WTC11 (cell line): ENCODE results near the gene PAEP. TPM values are rescaled to one million over a fixed set of nuclear protein-coding genes. Genes with fewer than 3 reads are reported as not detected.

Experiments used
- ATAC-seq: fragments of 200-7000 bp; cut with Tn5 transposase; 2 replicates; pipeline ENCODE4 v1.10.0; 2021; ENCODE audit warnings: mild to moderate bottlenecking, moderate library complexity
- CTCF ChIA-PET: fragments of 300-600 bp; sonication (Branson Sonifier 250); formaldehyde crosslinking; loops from one replicate; lab custom pipeline; 2021; ENCODE audit warnings: antibody characterized with exemption; lab: Charles Lee
- POLR2A ChIA-PET: fragments of 350-600 bp; sonication (Branson Sonifier 250); formaldehyde crosslinking; loops from one replicate; lab custom pipeline; 2021; ENCODE audit warnings: antibody characterized with exemption; lab: Charles Lee
- DNase-seq: peaks from one replicate; pipeline ENCODE4 v3.0.0; 2021; ENCODE audit warnings: low spot score
- H3K27ac Mint-ChIP-seq: 2 replicates; pipeline ENCODE4 v1.8.0; 2021; ENCODE audit warnings: mixed read lengths
- H3K27me3 Mint-ChIP-seq: 2 replicates; pipeline ENCODE4 v1.8.0; 2021; ENCODE audit warnings: low read depth, mild to moderate bottlenecking, moderate library complexity, mixed read lengths
- H3K36me3 Mint-ChIP-seq: 2 replicates; pipeline ENCODE4 v1.8.0; 2021; ENCODE audit warnings: mixed read lengths
- H3K4me1 Mint-ChIP-seq: 2 replicates; pipeline ENCODE4 v1.8.0; 2022; ENCODE audit warnings: mixed read lengths
- H3K4me3 Mint-ChIP-seq: 2 replicates; pipeline ENCODE4 v1.8.0; 2021; ENCODE audit warnings: mild to moderate bottlenecking, moderate library complexity, mixed read lengths
- H3K9me3 Mint-ChIP-seq: 2 replicates; pipeline ENCODE4 v1.8.0; 2021; ENCODE audit warnings: mixed read lengths
- AR ChIP-seq: fragments of 250-450 bp; sonication (Bioruptor Pico); IDR thresholded peaks from 2 replicates; pipeline ENCODE4 v1.9.0; 2021; ENCODE audit warnings: mild to moderate bottlenecking
- ARID4B ChIP-seq: sonication (generic); formaldehyde crosslinking; IDR thresholded peaks from 2 replicates; pipeline ENCODE4 v1.8.0; 2023; ENCODE audit warnings: missing genetic modification reagents, mild to moderate bottlenecking, borderline replicate concordance
- ATF3 ChIP-seq: sonication (generic); formaldehyde crosslinking; conservative IDR thresholded peaks from 2 replicates; pipeline ENCODE4 v1.8.1; 2022; ENCODE audit warnings: mild to moderate bottlenecking, missing genetic modification reagents
- CREB1 ChIP-seq: sonication (generic); formaldehyde crosslinking; IDR thresholded peaks from 2 replicates; pipeline ENCODE4 v1.8.0; 2023; ENCODE audit warnings: mild to moderate bottlenecking, missing genetic modification reagents
- E2F1 ChIP-seq: sonication (generic); formaldehyde crosslinking; IDR thresholded peaks from 2 replicates; pipeline ENCODE4 v1.8.0; 2022; ENCODE audit warnings: mild to moderate bottlenecking, missing genetic modification reagents
- EMX1 ChIP-seq: fragments of 250-450 bp; sonication (Bioruptor Pico); IDR thresholded peaks from 2 replicates; pipeline ENCODE4 v1.8.0; 2021; ENCODE audit warnings: mild to moderate bottlenecking
- FOXP4 ChIP-seq: sonication (generic); formaldehyde crosslinking; IDR thresholded peaks from 2 replicates; pipeline ENCODE4 v1.8.0; 2022; ENCODE audit warnings: mild to moderate bottlenecking, missing genetic modification reagents
- MAX ChIP-seq: sonication (generic); formaldehyde crosslinking; IDR thresholded peaks from 2 replicates; pipeline ENCODE4 v1.8.0; 2022; ENCODE audit warnings: mild to moderate bottlenecking, missing genetic modification reagents
- MXD4 ChIP-seq: fragments of 250-450 bp; sonication (Bioruptor Pico); IDR thresholded peaks from 2 replicates; pipeline ENCODE4 v1.8.0; 2021; ENCODE audit warnings: mild to moderate bottlenecking, moderate library complexity, borderline replicate concordance
- MYBL2 ChIP-seq: sonication (generic); formaldehyde crosslinking; IDR thresholded peaks from 2 replicates; pipeline ENCODE4 v1.8.1; 2023; ENCODE audit warnings: mild to moderate bottlenecking, moderate library complexity, missing genetic modification reagents
- OVOL2 ChIP-seq: fragments of 250-450 bp; sonication (Bioruptor Pico); IDR thresholded peaks from 2 replicates; pipeline ENCODE4 v1.9.0; 2021; ENCODE audit warnings: mild to moderate bottlenecking, borderline replicate concordance
- PREB ChIP-seq: sonication (generic); formaldehyde crosslinking; IDR thresholded peaks from 2 replicates; pipeline ENCODE4 v1.8.1; 2022; ENCODE audit warnings: mild to moderate bottlenecking, missing genetic modification reagents, moderate library complexity, borderline replicate concordance
- SP1 ChIP-seq: sonication (generic); formaldehyde crosslinking; conservative IDR thresholded peaks from 2 replicates; pipeline ENCODE4 v1.8.1; 2022; ENCODE audit warnings: missing genetic modification reagents
- TP53 ChIP-seq: sonication (generic); formaldehyde crosslinking; IDR thresholded peaks from 2 replicates; pipeline ENCODE4 v1.8.1; 2023; ENCODE audit warnings: mild to moderate bottlenecking, missing genetic modification reagents
- ZNF219 ChIP-seq: sonication (generic); formaldehyde crosslinking; IDR thresholded peaks from 2 replicates; pipeline ENCODE4 v1.8.0; 2023; ENCODE audit warnings: missing genetic modification reagents, mild to moderate bottlenecking, borderline replicate concordance
- ZNF396 ChIP-seq: fragments of 250-450 bp; sonication (Bioruptor Pico); IDR thresholded peaks from 2 replicates; pipeline ENCODE4 v1.8.0; 2021; ENCODE audit warnings: mild to moderate bottlenecking, moderate library complexity, borderline replicate concordance
- ZNF416 ChIP-seq: fragments of 250-450 bp; sonication (Bioruptor Pico); IDR thresholded peaks from 2 replicates; pipeline ENCODE4 v1.9.0; 2021; ENCODE audit warnings: mild to moderate bottlenecking, inconsistent platforms
- ZNF425 ChIP-seq: fragments of 250-450 bp; sonication (Bioruptor Pico); conservative IDR thresholded peaks from 2 replicates; pipeline ENCODE4 v1.9.0; 2021; ENCODE audit warnings: mild to moderate bottlenecking
- total RNA-seq: library from RNA; stranded (reverse); gene quantifications from 3 replicates; pipeline ENCODE4 v1.2.3, GENCODE V29; 2021

PAEP gene
- total RNA-seq, 1 experiment from 2014 or later = not detected

GRCh38 chr9:135522137-135522877 is 39.2 kb upstream of the PAEP start:
- H3K4me1 Mint-ChIP-seq = peaks cover 9% of the 10 kb centered on the region
- POLR2A ChIA-PET = no interaction called here
- peaks cover 7% of the 10 kb centered on the region for H3K9me3 Mint-ChIP-seq
- H3K4me3 Mint-ChIP-seq = no peak overlapping the region
- TF ChIP-seq AR (CRISPR knock-in tag) = no peak
- no peak for TF ChIP-seq ZNF425
- TF ChIP-seq MAX = no peak
- no peak for TF ChIP-seq ATF3
- TF ChIP-seq SP1 = no peak
- no peak for TF ChIP-seq TP53 (CRISPR knock-in tag)
- no peak for TF ChIP-seq MXD4 (CRISPR knock-in tag)
- no peak for TF ChIP-seq ZNF416 (CRISPR knock-in tag)
- TF ChIP-seq ZNF219 = no peak
- TF ChIP-seq, all 79 proteins: peak for 0
- CTCF ChIA-PET = interaction anchor here (1.2 to 5.6 kb wide), 2 partner anchors 17 to 265 kb away, joined by 3 to 42 read pairs; no protein-coding TSS in a partner anchor
- H3K36me3 Mint-ChIP-seq = no peaks in the 10 kb centered on the region
- no peak for ATAC-seq
- no peaks in the 10 kb centered on the region for H3K27me3 Mint-ChIP-seq
- no peak for DNase-seq
- H3K27ac Mint-ChIP-seq = no peak overlapping the region

- no peaks in the 10 kb centered on the region for H3K27me3 Mint-ChIP-seq
- ChIA-PET POLR2A (no interaction called here), CTCF (interaction anchor here (1.2 to 5.6 kb wide), 2 partner anchors 17 to 265 kb away, joined by 3 to 42 read pairs; no protein-coding TSS in a partner anchor)
- peaks cover 7% of the 10 kb centered on the region for H3K9me3 Mint-ChIP-seq
- H3K4me3 Mint-ChIP-seq = no peak overlapping the region
- no peak for DNase-seq
- H3K27ac Mint-ChIP-seq = no peak overlapping the region
- ATAC-seq = peak; percentile 27
- H3K36me3 Mint-ChIP-seq = no peaks in the 10 kb centered on the region
- H3K4me1 Mint-ChIP-seq = peaks cover 9% of the 10 kb centered on the region
- no peak for TF ChIP-seq OVOL2
- TF ChIP-seq CREB1 (CRISPR knock-in tag) = no peak
- TF ChIP-seq FOXP4 (CRISPR knock-in tag) = no peak
- no peak for TF ChIP-seq ZNF396 (CRISPR knock-in tag)
- TF ChIP-seq EMX1 = no peak
- TF ChIP-seq MYBL2 = no peak
- TF ChIP-seq ARID4B (CRISPR knock-in tag) = no peak
- TF ChIP-seq E2F1 (CRISPR knock-in tag) = no peak
- TF ChIP-seq PREB = no peak
- no peak for TF ChIP-seq ZNF416 (CRISPR knock-in tag)
These were observed 38.6 kb upstream of the PAEP start for GRCh38 chr9:135522931-135523330.
